GM19023 (cell line): ENCODE results near the gene LASP1NB.
"Not testable (repeated sequence)": the region's sequence is repeated elsewhere in the genome, so short reads cannot be mapped to it uniquely, and the experiment has no call there.

ENCODE experiments used
- ATAC-seq: cut with Tn5 transposase; IDR thresholded peaks from one replicate; pipeline ENCODE4 v1.9.1; 2021; ENCODE audit warnings: mild to moderate bottlenecking, moderate library complexity; ENCODE audit not compliant: unreplicated experiment

LASP1NB gene

DNA sequence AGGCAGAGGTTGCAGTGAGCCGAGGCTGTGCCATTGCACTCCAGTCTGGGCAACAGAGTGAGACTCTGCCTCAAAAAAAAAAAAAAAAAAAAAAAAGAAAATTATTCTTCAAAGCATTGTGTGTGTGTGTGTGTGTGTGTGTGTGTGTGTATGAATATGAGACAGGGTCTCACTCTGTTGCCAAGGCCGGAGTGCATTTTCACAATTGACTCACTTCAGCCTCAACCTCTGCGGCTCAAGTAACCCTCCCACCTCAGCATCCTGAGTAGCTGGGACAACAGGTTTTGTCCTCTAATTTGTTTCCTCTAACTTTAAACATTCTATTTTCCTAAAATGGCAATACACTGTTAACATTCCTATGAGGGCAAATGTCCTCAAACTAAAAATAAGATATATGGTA is 34.1 kb downstream of the LASP1NB start:
- ATAC-seq: no peak

- no peak for ATAC-seq
Measured at GRCh38 chr17:38960402-38960801, 35.0 kb downstream of the LASP1NB start.

DNA sequence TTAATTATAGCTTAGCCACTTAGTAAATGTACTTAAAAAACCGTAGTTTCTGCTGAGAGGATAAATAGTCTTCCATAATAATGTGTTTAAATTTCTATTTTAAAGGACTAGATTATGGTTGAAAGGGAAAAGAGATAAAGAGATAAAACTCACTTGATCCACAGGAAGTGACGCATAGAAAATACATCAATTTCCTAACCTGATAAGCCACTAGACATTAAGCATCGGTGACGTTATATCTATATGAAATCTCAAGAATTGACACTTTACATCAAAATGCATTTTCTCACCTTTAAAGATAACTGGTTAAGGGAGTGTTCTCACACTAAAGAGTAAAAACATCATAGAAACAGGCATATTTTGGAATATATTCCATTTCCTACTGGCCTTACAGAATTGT is 36.0 kb downstream of the LASP1NB start:
- no peak for ATAC-seq

- ATAC-seq: no peak
Measured at GRCh38 chr17:38967290-38967738, 41.9 kb downstream of the LASP1NB start, which contains the start of gene FBXO47. Gene FBXO47 (minus strand): TSS chr17:38967403. CDS start chr17:38963025, 4,378 bp downstream.

GRCh38 chr17:38969281-38969680 is 43.9 kb downstream of the LASP1NB start:
- no peak for ATAC-seq

GRCh38 chr17:38970128-38970527 is 44.7 kb downstream of the LASP1NB start:
- ATAC-seq: no peak

DNA sequence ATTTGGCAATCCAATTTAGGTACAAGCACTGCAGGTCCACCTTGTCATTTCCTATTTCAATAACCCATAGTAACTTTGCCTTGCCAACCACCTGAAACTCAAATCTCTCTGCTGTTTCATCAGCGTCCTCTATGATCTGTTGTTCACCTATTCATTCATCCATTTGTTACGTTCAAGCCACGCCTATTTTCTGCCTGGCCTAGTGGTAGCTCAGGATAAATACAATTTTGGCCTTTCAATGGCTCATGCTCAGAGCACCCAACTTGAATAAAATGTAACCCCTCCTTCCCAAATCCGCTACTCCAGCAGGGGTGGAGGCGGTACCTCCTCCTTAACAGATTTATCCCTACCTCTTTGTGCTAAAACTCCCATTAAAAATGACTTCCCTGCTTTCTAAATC is 45.4 kb downstream of the LASP1NB start:
- ATAC-seq: no peak

- not testable (repeated sequence) for ATAC-seq
Measured at GRCh38 chr17:38976187-38976551, 50.8 kb downstream of the LASP1NB start.

- no peak for ATAC-seq
Measured at GRCh38 chr17:38978180-38978579, 52.8 kb downstream of the LASP1NB start.
